Fibroblast of lung (primary cell): ENCODE data around the gene GCM1.

Source experiments
- CTCF ChIP-seq, 2 donors: IDR thresholded peaks in 1 of 2; conservative IDR thresholded peaks in 1 of 2; 1 replicate in 1 of 2; 2 replicates in 1 of 2; pipeline ENCODE4 v1.5.1; 2011 to 2012; ENCODE audit warnings: low read length in 2 of 2, control low read depth in 1 of 2, inconsistent platforms in 1 of 2, low read depth in 1 of 2, mild to moderate bottlenecking in 1 of 2
- EZH2 ChIP-seq: IDR thresholded peaks from 2 replicates; pipeline ENCODE4 v1.5.1; 2012; ENCODE audit warnings: low read length, control low read depth, mild to moderate bottlenecking; ENCODE audit errors: missing control alignments

- TF ChIP-seq CTCF (conservative IDR thresholded peaks at IDR 0.05 in 1 of 2, IDR thresholded peaks at IDR 0.05 in 1 of 2; ENCODE audit: low read depth in 1 of 2, low read length in 2 of 2) (no peak), EZH2 (no peak)
Observed at GRCh38 chr6:53159558-53159957, 10.9 kb upstream of the GCM1 start.
